H9 (cell line): ENCODE data around the gene SNTG2. TPM values are rescaled to one million over a fixed set of nuclear protein-coding genes. Genes with fewer than 3 reads are reported as not detected.

Source experiments
- DNase-seq: peaks from one replicate; pipeline ENCODE4 v3.0.0-alpha.2; 2017
- H2AFZ ChIP-seq: one replicate; pipeline ENCODE4 v1.6.1; 2013; ENCODE audit warnings: mild to moderate bottlenecking, low read length, control low read depth, moderate library complexity
- H2AK5ac ChIP-seq: 2 replicates; pipeline ENCODE4 v1.6.1; 2013; ENCODE audit warnings: low read length, control low read depth, mixed read lengths; ENCODE audit not compliant: insufficient read length
- H2BK120ac ChIP-seq: one replicate; pipeline ENCODE4 v1.6.1; 2013; ENCODE audit warnings: low read depth, mild to moderate bottlenecking, low read length, control low read depth, inconsistent platforms; ENCODE audit not compliant: poor library complexity, severe bottlenecking
- H2BK12ac ChIP-seq: 2 replicates; pipeline ENCODE4 v1.6.1; 2013; ENCODE audit warnings: low read length, control low read depth, mixed read lengths, low read depth; ENCODE audit not compliant: insufficient read length
- H2BK15ac ChIP-seq: 2 replicates; pipeline ENCODE4 v1.6.1; 2013; ENCODE audit warnings: low read depth, low read length, control low read depth
- H2BK20ac ChIP-seq: one replicate; pipeline ENCODE4 v1.6.1; 2013; ENCODE audit warnings: low read depth, mild to moderate bottlenecking, low read length, control low read depth, inconsistent platforms; ENCODE audit not compliant: poor library complexity, severe bottlenecking
- H2BK5ac ChIP-seq: 2 replicates; pipeline ENCODE4 v1.6.1; 2013; ENCODE audit warnings: low read length, control low read depth, mixed read lengths; ENCODE audit not compliant: insufficient read length
- H3K14ac ChIP-seq: 2 replicates; pipeline ENCODE4 v1.6.1; 2013; ENCODE audit warnings: low read length, control low read depth; ENCODE audit not compliant: insufficient read depth
- H3K18ac ChIP-seq: 2 replicates; pipeline ENCODE4 v1.6.1; 2013; ENCODE audit warnings: low read depth, mild to moderate bottlenecking, mixed read lengths, low read length, control low read depth; ENCODE audit not compliant: insufficient read length
- H3K23ac ChIP-seq: 2 replicates; pipeline ENCODE4 v1.6.1; 2013; ENCODE audit warnings: low read length, control low read depth, mixed read lengths, low read depth; ENCODE audit not compliant: insufficient read length
- H3K23me2 ChIP-seq: 2 replicates; pipeline ENCODE4 v1.6.1; 2013; ENCODE audit warnings: low read depth, mild to moderate bottlenecking, mixed read lengths, low read length, control low read depth; ENCODE audit not compliant: insufficient read length, poor library complexity, severe bottlenecking
- H3K27ac ChIP-seq: 2 replicates; pipeline ENCODE4 v1.5.1; 2013; ENCODE audit warnings: low read length, control low read depth, mixed read lengths, low read depth; ENCODE audit not compliant: insufficient read length
- H3K27me3 ChIP-seq: 2 replicates; pipeline ENCODE4 v1.6.1; 2013; ENCODE audit warnings: low read length, control low read depth, inconsistent platforms; ENCODE audit not compliant: insufficient read depth
- H3K4ac ChIP-seq: 2 replicates; pipeline ENCODE4 v1.6.1; 2013; ENCODE audit warnings: low read depth, mild to moderate bottlenecking, control low read depth, inconsistent platforms, low read length, moderate library complexity
- H3K4me1 ChIP-seq: 2 replicates; pipeline ENCODE4 v1.6.1; 2013; ENCODE audit warnings: low read length, control low read depth, inconsistent platforms; ENCODE audit not compliant: insufficient read depth
- H3K4me2 ChIP-seq: 2 replicates; pipeline ENCODE4 v1.6.1; 2013; ENCODE audit warnings: low read length, control low read depth, mixed read lengths; ENCODE audit not compliant: insufficient read length, insufficient read depth
- H3K56ac ChIP-seq: 2 replicates; pipeline ENCODE4 v1.6.1; 2013; ENCODE audit warnings: low read depth, mild to moderate bottlenecking, mixed read lengths, low read length, control low read depth; ENCODE audit not compliant: insufficient read length
- H3K79me1 ChIP-seq: 2 replicates; pipeline ENCODE4 v1.6.1; 2013; ENCODE audit warnings: low read depth, mild to moderate bottlenecking, moderate library complexity, low read length, control low read depth, inconsistent platforms; ENCODE audit not compliant: insufficient read depth, poor library complexity, severe bottlenecking
- H3K79me2 ChIP-seq: 2 replicates; pipeline ENCODE4 v1.6.1; 2013; ENCODE audit warnings: low read length, control low read depth, inconsistent platforms; ENCODE audit not compliant: insufficient read depth
- H3K9ac ChIP-seq: 2 replicates; pipeline ENCODE4 v1.6.1; 2013; ENCODE audit warnings: low read length, control low read depth, mixed read lengths; ENCODE audit not compliant: insufficient read length; ENCODE audit errors: extremely low read depth
- H3K9me3 ChIP-seq: one replicate; pipeline ENCODE4 v1.6.1; 2013; ENCODE audit warnings: low read depth, low read length, inconsistent platforms; ENCODE audit not compliant: control insufficient read depth
- H3T11ph ChIP-seq: one replicate; pipeline ENCODE4 v1.6.1; 2013; ENCODE audit warnings: mild to moderate bottlenecking, low read length, control low read depth, inconsistent platforms
- H4K20me1 ChIP-seq: one replicate; pipeline ENCODE4 v1.6.1; 2013; ENCODE audit not compliant: control insufficient read depth, insufficient read length, insufficient read depth
- H4K5ac ChIP-seq: 2 replicates; pipeline ENCODE4 v1.6.1; 2013; ENCODE audit warnings: low read depth, mild to moderate bottlenecking, mixed read lengths, low read length, control low read depth; ENCODE audit not compliant: insufficient read length
- H4K8ac ChIP-seq: replicated peaks from 2 replicates; pipeline ENCODE4 v1.6.1; 2013; ENCODE audit warnings: low read length, control low read depth, mixed read lengths, low read depth; ENCODE audit not compliant: insufficient read length
- H4K91ac ChIP-seq: 2 replicates; pipeline ENCODE4 v1.6.1; 2013; ENCODE audit warnings: low read depth, mild to moderate bottlenecking, moderate library complexity, mixed read lengths, low read length, control low read depth; ENCODE audit not compliant: insufficient read length
- H3K27ac Mint-ChIP-seq, 3 experiments: 2 replicates in 2 of 3; 3 replicates in 1 of 3; pipeline ENCODE4 v1.8.0; 2020 to 2021; ENCODE audit warnings: mixed read lengths in 3 of 3, mild to moderate bottlenecking in 1 of 3, moderate library complexity in 1 of 3
- H3K27me3 Mint-ChIP-seq: 2 replicates; pipeline ENCODE4 v1.8.0; 2021; ENCODE audit warnings: low read depth, mild to moderate bottlenecking, moderate library complexity, mixed read lengths
- H3K36me3 Mint-ChIP-seq, 3 experiments: 2 replicates in 2 of 3; 3 replicates in 1 of 3; pipeline ENCODE4 v1.8.0; 2020 to 2021; ENCODE audit warnings: low read depth in 3 of 3, mixed read lengths in 3 of 3; ENCODE audit not compliant: insufficient read depth in 1 of 3
- H3K4me1 Mint-ChIP-seq, 2 experiments: 2 replicates each; pipeline ENCODE4 v1.8.0; 2020; ENCODE audit warnings: mixed read lengths in 2 of 2
- H3K4me3 Mint-ChIP-seq, 2 experiments: 2 replicates in 1 of 2; 3 replicates in 1 of 2; pipeline ENCODE4 v1.8.0; 2020 to 2021; ENCODE audit warnings: mild to moderate bottlenecking in 2 of 2, mixed read lengths in 2 of 2, moderate library complexity in 1 of 2
- H3K9me3 Mint-ChIP-seq, 2 experiments: 2 replicates in 1 of 2; 3 replicates in 1 of 2; pipeline ENCODE4 v1.8.0; 2020; ENCODE audit warnings: mild to moderate bottlenecking in 2 of 2, mixed read lengths in 2 of 2, moderate library complexity in 1 of 2
- WGBS: extraction: QIAGEN DNeasy Blood & Tissue Kit; methylation state at CpG from one replicate; pipeline ENCODE4 v1.1.7; 2013; ENCODE audit warnings: missing lambda C conversion rate, low lambda C conversion rate, mixed read lengths; ENCODE audit not compliant: insufficient read length; ENCODE audit errors: extremely low coverage; 5-methylcytosine and 5-hydroxymethylcytosine counted together
- total RNA-seq: library from RNA; stranded (reverse); gene quantifications from 2 replicates; pipeline ENCODE4 v1.2.1, GENCODE V29; 2021
- TF ChIP-seq, protein P1 (sequence below): fragments of 200-600 bp; sonication (generic); conservative IDR thresholded peaks from 3 replicates; pipeline ENCODE4 v1.8.0; 2021; ENCODE audit warnings: antibody characterized with exemption, mild to moderate bottlenecking

SNTG2 gene
- total RNA-seq, 1 experiment from 2014 or later: 13.2 TPM

DNA sequence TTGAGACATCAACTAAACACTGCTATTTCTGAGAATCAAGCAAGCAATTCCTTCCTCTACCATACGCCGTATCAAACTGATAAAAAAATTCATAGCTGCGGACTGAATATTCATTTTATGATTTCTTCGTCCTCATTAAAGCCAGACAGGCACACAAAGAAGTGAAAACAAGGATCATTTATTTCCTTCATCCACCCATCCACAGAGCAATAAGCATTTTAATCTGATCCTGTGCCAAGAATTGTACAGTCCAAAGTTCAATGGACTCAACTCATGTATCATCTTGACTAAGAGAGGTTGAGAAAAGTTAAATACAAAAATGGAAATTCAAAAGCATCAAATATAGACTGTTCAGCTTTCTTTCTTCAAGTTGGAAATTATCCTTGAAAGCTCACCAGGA is 19.7 kb upstream of the SNTG2 start:
- no peak overlapping the region for H3K56ac ChIP-seq
- no peaks in the 10 kb centered on the region for H3K79me2 ChIP-seq
- no peak overlapping the region for H3K14ac ChIP-seq
- no peak overlapping the region for H3K9ac ChIP-seq
- H3K4me1 ChIP-seq: no peaks in the 10 kb centered on the region; the same call in 1 of the 2 replicates
- TF ChIP-seq, protein P1, sequence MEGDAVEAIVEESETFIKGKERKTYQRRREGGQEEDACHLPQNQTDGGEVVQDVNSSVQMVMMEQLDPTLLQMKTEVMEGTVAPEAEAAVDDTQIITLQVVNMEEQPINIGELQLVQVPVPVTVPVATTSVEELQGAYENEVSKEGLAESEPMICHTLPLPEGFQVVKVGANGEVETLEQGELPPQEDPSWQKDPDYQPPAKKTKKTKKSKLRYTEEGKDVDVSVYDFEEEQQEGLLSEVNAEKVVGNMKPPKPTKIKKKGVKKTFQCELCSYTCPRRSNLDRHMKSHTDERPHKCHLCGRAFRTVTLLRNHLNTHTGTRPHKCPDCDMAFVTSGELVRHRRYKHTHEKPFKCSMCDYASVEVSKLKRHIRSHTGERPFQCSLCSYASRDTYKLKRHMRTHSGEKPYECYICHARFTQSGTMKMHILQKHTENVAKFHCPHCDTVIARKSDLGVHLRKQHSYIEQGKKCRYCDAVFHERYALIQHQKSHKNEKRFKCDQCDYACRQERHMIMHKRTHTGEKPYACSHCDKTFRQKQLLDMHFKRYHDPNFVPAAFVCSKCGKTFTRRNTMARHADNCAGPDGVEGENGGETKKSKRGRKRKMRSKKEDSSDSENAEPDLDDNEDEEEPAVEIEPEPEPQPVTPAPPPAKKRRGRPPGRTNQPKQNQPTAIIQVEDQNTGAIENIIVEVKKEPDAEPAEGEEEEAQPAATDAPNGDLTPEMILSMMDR: no peak
- no peak overlapping the region for H3K4me3 Mint-ChIP-seq
- no peaks in the 10 kb centered on the region for H3K9me3 ChIP-seq
- H3K36me3 Mint-ChIP-seq: peaks cover 0 to 18% (median 14%) of the 10 kb centered on the region in 3 experiments; a peak in 5 of 7 replicates
- H3K18ac ChIP-seq: no peak overlapping the region
- peaks cover 24% of the 10 kb centered on the region in 2 experiments for H3K4me1 Mint-ChIP-seq
- no peaks in the 10 kb centered on the region for H3K23me2 ChIP-seq
- H3K27me3 ChIP-seq: no peaks in the 10 kb centered on the region; the same call in 1 of the 2 replicates
- no peak overlapping the region for H3T11ph ChIP-seq
- no peak overlapping the region for H2AFZ ChIP-seq
- H3K4me2 ChIP-seq: no peak overlapping the region
- H2BK5ac ChIP-seq: no peak overlapping the region
- no peak overlapping the region for H2BK120ac ChIP-seq
- H3K23ac ChIP-seq: no peak overlapping the region
- no peak overlapping the region for H4K8ac ChIP-seq
- no peak overlapping the region for H3K27ac ChIP-seq
- no peak overlapping the region for H2BK20ac ChIP-seq
- peaks cover 36% of the 10 kb centered on the region for H3K27me3 Mint-ChIP-seq
- H3K27ac Mint-ChIP-seq: no peak overlapping the region
- DNase-seq: no peak
- H3K9me3 Mint-ChIP-seq: peaks cover 15 to 19% of the 10 kb centered on the region in 2 experiments
- no CpG with 5 or more reads among the region's 4 CpGs for WGBS
- no peak overlapping the region for H4K91ac ChIP-seq
- no peak overlapping the region for H3K4ac ChIP-seq
- H4K20me1 ChIP-seq: no peaks in the 10 kb centered on the region
- no peak overlapping the region for H4K5ac ChIP-seq
- H2BK12ac ChIP-seq: no peak overlapping the region
- H2AK5ac ChIP-seq: no peak overlapping the region
- H3K79me1 ChIP-seq: no peaks in the 10 kb centered on the region
- H2BK15ac ChIP-seq: no peak overlapping the region
